HCT116 (cell line): Measurements from ENCODE around the gene CDH26. TPM values are rescaled to one million over a fixed set of nuclear protein-coding genes. Genes with fewer than 3 reads are reported as not detected.
"Not testable (repeated sequence)": the region's sequence is repeated elsewhere in the genome, so short reads cannot be mapped to it uniquely, and the experiment has no call there.

ENCODE experiments used
- ATAC-seq: fragments of 200-7000 bp; cut with Tn5 transposase; 2 replicates; pipeline ENCODE4 v1.9.1; 2020; ENCODE audit warnings: mild to moderate bottlenecking, moderate library complexity
- BruUV-seq: library from RNA; stranded (reverse); fragments of 400-500 nt; replicated peaks from 2 replicates; lab custom pipeline; 2021; lab: Mats Ljungman, UMichigan
- CTCF ChIA-PET: fragments of 300-600 bp; sonication (Branson Sonifier 250); formaldehyde crosslinking; loops from one replicate; lab custom pipeline; 2021; ENCODE audit warnings: antibody characterized with exemption; lab: Charles Lee
- POLR2A ChIA-PET: fragments of 300-600, 350-600 bp; sonication (Branson Sonifier 250); formaldehyde crosslinking; loops from one replicate; lab custom pipeline; 2021; ENCODE audit warnings: antibody characterized with exemption; lab: Charles Lee
- RAD21 ChIA-PET, 2 experiments: fragments of 300-600 bp; sonication (Branson Sonifier 250); formaldehyde crosslinking; loops; one replicate each; lab custom pipeline; 2023; ENCODE audit warnings: low total read pairs in 2 of 2; ENCODE audit not compliant: uncharacterized antibody in 2 of 2, unreplicated experiment in 2 of 2, low non-redundant PET in 1 of 2; lab: Charles Lee
- DNase-seq: peaks from one replicate; pipeline ENCODE4 v3.0.0-alpha.2; 2010; ENCODE audit warnings: low read depth, low spot score
- H2AFZ ChIP-seq: fragments of 200-600 bp; shearing (Covaris generic), sonication (generic); 2 replicates; pipeline ENCODE4 v1.6.1; 2017; ENCODE audit warnings: low read depth, mixed run types, mixed read lengths, antibody characterized with exemption, low read length; ENCODE audit not compliant: poor library complexity, severe bottlenecking
- H3K27ac ChIP-seq: 2 replicates; pipeline ENCODE4 v1.5.1; 2012; ENCODE audit warnings: low read depth, low read length
- H3K27me3 ChIP-seq: fragments of 200-600 bp; sonication (generic); 2 replicates; pipeline ENCODE4 v1.6.1; 2016; ENCODE audit warnings: mixed run types, low read length, mixed read lengths; ENCODE audit not compliant: insufficient read depth
- H3K36me3 ChIP-seq, 2 experiments: fragments of 200-500 bp in 1 of 2; fragments of 200-600 bp in 1 of 2; sonication (Bioruptor generic) in 1 of 2; sonication (generic) in 1 of 2; 2 replicates each; pipeline versions ENCODE4 v1.5.1 to v1.6.1; 2014 to 2016; ENCODE audit warnings: low read length in 2 of 2, inconsistent platforms in 1 of 2, mixed read lengths in 1 of 2, mixed run types in 1 of 2; ENCODE audit not compliant: insufficient read depth in 2 of 2, control insufficient read depth in 1 of 2
- H3K4me1 ChIP-seq, 2 experiments: fragments of 200-600 bp in 1 of 2; sonication (generic) in 1 of 2; 2 replicates each; pipeline versions ENCODE4 v1.5.1 to v1.6.1; 2012 to 2017; ENCODE audit warnings: low read length in 2 of 2, inconsistent platforms in 1 of 2, mild to moderate bottlenecking in 1 of 2, mixed read lengths in 1 of 2, mixed run types in 1 of 2, moderate library complexity in 1 of 2; ENCODE audit not compliant: insufficient read depth in 2 of 2, control insufficient read depth in 1 of 2
- H3K4me2 ChIP-seq: fragments of 200-600 bp; sonication (generic); 2 replicates; pipeline ENCODE4 v1.6.1; 2017; ENCODE audit warnings: mixed run types, low read length, mixed read lengths
- H3K4me3 ChIP-seq, 2 experiments: fragments of 200-600 bp in 1 of 2; sonication (generic) in 1 of 2; replicated peaks in 1 of 2; 2 replicates each; pipeline ENCODE4 v1.5.1; 2011 to 2016; ENCODE audit warnings: low read length in 2 of 2, control low read depth in 1 of 2, low read depth in 1 of 2, mild to moderate bottlenecking in 1 of 2, mixed read lengths in 1 of 2, mixed run types in 1 of 2
- H3K79me2 ChIP-seq: fragments of 200-600 bp; sonication (generic); 2 replicates; pipeline ENCODE4 v1.6.1; 2017; ENCODE audit warnings: mild to moderate bottlenecking, mixed run types, low read length, moderate library complexity, mixed read lengths; ENCODE audit not compliant: insufficient read depth
- H3K9ac ChIP-seq: fragments of 200-600 bp; sonication (generic); 2 replicates; pipeline ENCODE4 v1.6.1; 2016; ENCODE audit warnings: low read length, mixed read lengths
- H3K9me2 ChIP-seq: fragments of 200-600 bp; sonication (generic), shearing (Covaris generic); 2 replicates; pipeline ENCODE4 v1.6.1; 2017; ENCODE audit warnings: mixed run types, mild to moderate bottlenecking, moderate library complexity; ENCODE audit not compliant: insufficient read depth
- H3K9me3 ChIP-seq, 2 experiments: fragments of 200-500 bp in 1 of 2; fragments of 200-600 bp in 1 of 2; sonication (Bioruptor generic) in 1 of 2; sonication (generic) in 1 of 2; 2 replicates each; pipeline ENCODE4 v1.6.1; 2014 to 2017; ENCODE audit warnings: low read length in 2 of 2, mixed read lengths in 2 of 2, inconsistent platforms in 1 of 2, low read depth in 1 of 2, mild to moderate bottlenecking in 1 of 2, mixed run types in 1 of 2, moderate library complexity in 1 of 2; ENCODE audit not compliant: control insufficient read depth in 1 of 2, insufficient read depth in 1 of 2
- H4K20me1 ChIP-seq: fragments of 200-600 bp; sonication (generic), shearing (Covaris generic); 2 replicates; pipeline ENCODE4 v1.6.1; 2017; ENCODE audit warnings: mixed run types, mild to moderate bottlenecking, moderate library complexity; ENCODE audit not compliant: insufficient read depth
- ATF3 ChIP-seq: IDR thresholded peaks from 2 replicates; pipeline ENCODE4 v1.6.1; 2012
- CBX3 ChIP-seq: IDR thresholded peaks from 2 replicates; pipeline ENCODE4 v1.6.1; 2012; ENCODE audit warnings: low read depth
- CEBPB ChIP-seq: IDR thresholded peaks from 2 replicates; pipeline ENCODE4 v1.6.1; 2012; ENCODE audit warnings: low read depth
- EGR1 ChIP-seq: IDR thresholded peaks from 2 replicates; pipeline ENCODE4 v1.6.1; 2012; ENCODE audit warnings: low read depth
- ELF1 ChIP-seq: IDR thresholded peaks from 2 replicates; pipeline ENCODE4 v1.6.1; 2012; ENCODE audit warnings: low read depth, borderline replicate concordance
- EZH2 ChIP-seq: fragments of 200-600 bp; sonication (generic); IDR thresholded peaks from 2 replicates; pipeline ENCODE4 v1.6.1; 2017; ENCODE audit warnings: antibody characterized with exemption, mixed run types
- FOSL1 ChIP-seq: IDR thresholded peaks from 2 replicates; pipeline ENCODE4 v1.6.1; 2012; ENCODE audit warnings: low read depth
- JUND ChIP-seq: IDR thresholded peaks from 2 replicates; pipeline ENCODE4 v1.6.1; 2012
- POLR2A ChIP-seq: IDR thresholded peaks from 2 replicates; pipeline ENCODE4 v1.7.0; 2011; ENCODE audit warnings: borderline replicate concordance; ENCODE audit not compliant: insufficient read depth, insufficient read length; ENCODE audit errors: extremely low read depth
- RAD21 ChIP-seq: IDR thresholded peaks from 2 replicates; pipeline ENCODE4 v1.6.1; 2012; ENCODE audit warnings: low read depth, mild to moderate bottlenecking
- REST ChIP-seq: IDR thresholded peaks from 2 replicates; pipeline ENCODE4 v1.6.1; 2012; ENCODE audit warnings: low read depth
- SIN3A ChIP-seq: IDR thresholded peaks from 2 replicates; pipeline ENCODE4 v1.6.1; 2012; ENCODE audit warnings: low read depth
- SP1 ChIP-seq: IDR thresholded peaks from 2 replicates; pipeline ENCODE4 v1.6.1; 2012; ENCODE audit warnings: low read depth
- SRF ChIP-seq: IDR thresholded peaks from 2 replicates; pipeline ENCODE4 v1.6.1; 2012; ENCODE audit warnings: low read depth
- TCF7L2 ChIP-seq: IDR thresholded peaks from 2 replicates; pipeline ENCODE4 v1.7.0; 2011; ENCODE audit warnings: borderline replicate concordance, inconsistent platforms; ENCODE audit not compliant: insufficient read depth, insufficient read length; ENCODE audit errors: extremely low read depth
- ZBTB33 ChIP-seq: IDR thresholded peaks from 2 replicates; pipeline ENCODE4 v1.6.1; 2011; ENCODE audit warnings: mild to moderate bottlenecking, low read length, moderate library complexity; ENCODE audit not compliant: insufficient replicate concordance; ENCODE audit errors: extremely low read depth
- ZFX ChIP-seq: fragments of 450-650 bp; IDR thresholded peaks from 2 replicates; pipeline ENCODE4 v1.6.1; 2017
- intact Hi-C: fragments of 100-400 bp; cut with micrococcal nuclease; formaldehyde crosslinking; loops from 2 replicates; pipeline ENCODE4 v1.10.0; 2022
- total RNA-seq: library from RNA; stranded (reverse); gene quantifications from one replicate; pipeline ENCODE4 v1.2.1, GENCODE V29; 2021; ENCODE audit not compliant: unreplicated experiment
- TF ChIP-seq, protein P1 (sequence below): IDR thresholded peaks from 2 replicates; pipeline ENCODE4 v1.6.1; 2012

CDH26 gene
- total RNA-seq, 1 experiment from 2014 or later = 0.34 TPM

- DNase-seq, H3K4me2 ChIP-seq, H3K9ac ChIP-seq, ATAC-seq, H3K27ac ChIP-seq, H3K36me3 ChIP-seq, H2AFZ ChIP-seq, H3K9me3 ChIP-seq, intact Hi-C loops, POLR2A ChIA-PET, H4K20me1 ChIP-seq, RAD21 ChIA-PET, BruUV-seq, H3K4me1 ChIP-seq, H3K79me2 ChIP-seq, H3K9me2 ChIP-seq, H3K4me3 ChIP-seq: not testable (repeated sequence)
- CTCF ChIA-PET = interaction anchor here (1.8 kb wide), 1 partner anchor 17 kb away, joined by 4 read pairs; the partner anchor contains the start of genes FAM217B and PPP1R3D
- H3K27me3 ChIP-seq = peaks cover 22% of the 10 kb centered on the region
Measured at GRCh38 chr20:59957568-59957967, 655 bp upstream of the CDH26 start.

GRCh38 chr20:59958626-59959025 is 403 bp downstream of the CDH26 start:
- RAD21 ChIA-PET = no interaction called here
- intact Hi-C loops = no loop called here
- no peak for ATAC-seq
- H3K79me2 ChIP-seq = no peaks in the 10 kb centered on the region
- no peaks in the 10 kb centered on the region for H4K20me1 ChIP-seq
- no peak overlapping the region for H3K4me3 ChIP-seq
- H3K4me2 ChIP-seq = no peak overlapping the region
- no peak overlapping the region for H3K27ac ChIP-seq
- H2AFZ ChIP-seq = no peak overlapping the region
- no TSS peak for BruUV-seq
- peaks cover 27% of the 10 kb centered on the region for H3K27me3 ChIP-seq
- H3K9me2 ChIP-seq = no peaks in the 10 kb centered on the region
- no peaks in the 10 kb centered on the region for H3K36me3 ChIP-seq
- no peaks in the 10 kb centered on the region for H3K4me1 ChIP-seq
- CTCF ChIA-PET = interaction anchor here (1.8 kb wide), 1 partner anchor 18 kb away, joined by 4 read pairs; the partner anchor contains the start of genes FAM217B and PPP1R3D
- no peak overlapping the region for H3K9ac ChIP-seq
- DNase-seq = no peak
- POLR2A ChIA-PET = no interaction called here
- no peaks in the 10 kb centered on the region for H3K9me3 ChIP-seq
- TF ChIP-seq ATF3 (no peak), CEBPB (no peak), EZH2 (no peak), ELF1 (no peak), REST (no peak), FOSL1 (no peak), RAD21 (no peak), ZFX (no peak), TCF7L2 (no peak), SIN3A (no peak), POLR2A (no peak), EGR1 (no peak), SRF (no peak), CBX3 (no peak), ZBTB33 (no peak), SP1 (no peak), JUND (no peak)
- TF ChIP-seq, protein P1, sequence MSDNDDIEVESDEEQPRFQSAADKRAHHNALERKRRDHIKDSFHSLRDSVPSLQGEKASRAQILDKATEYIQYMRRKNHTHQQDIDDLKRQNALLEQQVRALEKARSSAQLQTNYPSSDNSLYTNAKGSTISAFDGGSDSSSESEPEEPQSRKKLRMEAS = no peak
